GM23338 (cell line): ENCODE data around the gene SOX13. TPM values are rescaled to one million over a fixed set of nuclear protein-coding genes. Genes with fewer than 3 reads are reported as not detected.

Source experiments
- ATAC-seq: fragments of 200-7000 bp; cut with Tn5 transposase; 3 replicates; pipeline ENCODE4 v1.9.1; 2020
- DNase-seq: peaks from one replicate; pipeline ENCODE4 v3.0.0-alpha.2; 2015; ENCODE audit warnings: low spot score
- H2AFZ ChIP-seq: fragments of 200-600 bp; sonication (generic); 2 replicates; pipeline ENCODE4 v1.8.0; 2016; ENCODE audit warnings: antibody characterized with exemption, mild to moderate bottlenecking, moderate library complexity
- H3F3A ChIP-seq: fragments of 200-600 bp; sonication (generic); replicated peaks from 2 replicates; pipeline ENCODE4 v1.8.0; 2017; ENCODE audit warnings: antibody characterized with exemption, mixed run types, low read depth
- H3K27ac ChIP-seq: fragments of 200-600 bp; sonication (generic); 2 replicates; pipeline ENCODE4 v1.6.1; 2016; ENCODE audit warnings: low read depth
- H3K27me3 ChIP-seq: fragments of 200-600 bp; sonication (generic); 2 replicates; pipeline ENCODE4 v1.8.0; 2016; ENCODE audit warnings: mild to moderate bottlenecking, mixed run types, moderate library complexity; ENCODE audit not compliant: insufficient read depth
- H3K36me3 ChIP-seq: fragments of 200-600 bp; sonication (generic); 2 replicates; pipeline ENCODE4 v1.8.0; 2016; ENCODE audit warnings: mild to moderate bottlenecking; ENCODE audit not compliant: insufficient read depth
- H3K4me1 ChIP-seq: fragments of 200-600 bp; sonication (generic); 2 replicates; pipeline ENCODE4 v1.8.0; 2016; ENCODE audit warnings: mild to moderate bottlenecking, moderate library complexity; ENCODE audit not compliant: insufficient read depth
- H3K4me2 ChIP-seq: fragments of 200-600 bp; sonication (generic); 2 replicates; pipeline ENCODE4 v1.7.1; 2017; ENCODE audit warnings: mixed run types
- H3K4me3 ChIP-seq: fragments of 200-600 bp; sonication (generic); 2 replicates; pipeline ENCODE4 v1.6.1; 2016; ENCODE audit warnings: mixed run types
- H3K79me2 ChIP-seq: fragments of 200-600 bp; sonication (generic); replicated peaks from 2 replicates; pipeline ENCODE4 v1.8.0; 2017; ENCODE audit warnings: mild to moderate bottlenecking; ENCODE audit not compliant: insufficient read depth
- H3K9me2 ChIP-seq: fragments of 200-600 bp; sonication (generic); 2 replicates; pipeline ENCODE4 v1.8.0; 2017; ENCODE audit not compliant: insufficient read depth
- H4K20me1 ChIP-seq: fragments of 200-600 bp; sonication (generic); replicated peaks from 2 replicates; pipeline ENCODE4 v1.8.0; 2017; ENCODE audit warnings: mild to moderate bottlenecking; ENCODE audit not compliant: insufficient read depth
- H3K27ac Mint-ChIP-seq: 2 replicates; pipeline ENCODE4 v1.8.0; 2020; ENCODE audit warnings: inconsistent platforms, mild to moderate bottlenecking, moderate library complexity, mixed read lengths
- H3K27me3 Mint-ChIP-seq: 3 replicates; pipeline ENCODE4 v1.8.0; 2022; ENCODE audit warnings: low read depth, mild to moderate bottlenecking, moderate library complexity, mixed read lengths, inconsistent platforms; ENCODE audit not compliant: insufficient read depth, poor library complexity
- H3K36me3 Mint-ChIP-seq: 3 replicates; pipeline ENCODE4 v1.8.0; 2021; ENCODE audit warnings: low read depth, mild to moderate bottlenecking, inconsistent platforms, moderate library complexity, mixed read lengths
- H3K4me1 Mint-ChIP-seq: 3 replicates; pipeline ENCODE4 v1.8.0; 2020; ENCODE audit warnings: mild to moderate bottlenecking, inconsistent platforms, mixed read lengths
- H3K4me3 Mint-ChIP-seq: 3 replicates; pipeline ENCODE4 v1.8.0; 2021; ENCODE audit warnings: moderate library complexity, mild to moderate bottlenecking, inconsistent platforms, mixed read lengths
- H3K9me3 Mint-ChIP-seq: 3 replicates; pipeline ENCODE4 v1.8.0; 2020; ENCODE audit warnings: moderate library complexity, mild to moderate bottlenecking, inconsistent platforms, mixed read lengths
- ETS1 ChIP-seq: IDR thresholded peaks from 2 replicates; pipeline ENCODE4 v1.6.1; 2016; ENCODE audit warnings: antibody characterized with exemption
- EZH2 ChIP-seq: fragments of 200-600 bp; sonication (generic); IDR thresholded peaks from one replicate; pipeline ENCODE4 v1.8.0; 2017; ENCODE audit warnings: antibody characterized with exemption, mild to moderate bottlenecking, low read depth; ENCODE audit not compliant: unreplicated experiment
- NANOG ChIP-seq: IDR thresholded peaks from 2 replicates; pipeline ENCODE4 v1.6.1; 2016; ENCODE audit warnings: antibody characterized with exemption, borderline replicate concordance
- POLR2AphosphoS5 ChIP-seq: IDR thresholded peaks from 2 replicates; pipeline ENCODE4 v1.6.1; 2016; ENCODE audit warnings: antibody characterized with exemption, low read depth
- REST ChIP-seq: IDR thresholded peaks from one replicate; pipeline ENCODE4 v1.6.1; 2018; ENCODE audit warnings: antibody characterized with exemption; ENCODE audit not compliant: unreplicated experiment
- STAT1 ChIP-seq: IDR thresholded peaks from one replicate; pipeline ENCODE4 v1.6.1; 2016; ENCODE audit warnings: antibody characterized with exemption; ENCODE audit not compliant: unreplicated experiment
- ZNF114 ChIP-seq: fragments of 250-450 bp; sonication (Bioruptor Pico); IDR thresholded peaks from 2 replicates; pipeline ENCODE4 v1.5.0; 2020; ENCODE audit warnings: mild to moderate bottlenecking, moderate library complexity
- ZNF331 ChIP-seq: fragments of 250-450 bp; sonication (Bioruptor Pico); IDR thresholded peaks from 2 replicates; pipeline ENCODE4 v1.5.0; 2020; ENCODE audit warnings: low read depth, mild to moderate bottlenecking, moderate library complexity
- ZNF462 ChIP-seq: fragments of 250-450 bp; sonication (Bioruptor Pico); IDR thresholded peaks from 2 replicates; pipeline ENCODE4 v1.5.0; 2020; ENCODE audit warnings: mild to moderate bottlenecking, moderate library complexity
- polyA plus RNA-seq: library from polyadenylated mRNA; unstranded; fragments of >200 nt; fragmentation: Nextera tagmentation; extraction: Ambion mirVana; gene quantifications from 2 replicates; pipeline ENCODE4 v1.2.1, GENCODE V29; 2016
- total RNA-seq: library from RNA; depleted of rRNA; stranded (reverse); fragments of >200 nt; shearing (Covaris generic); gene quantifications from 2 replicates; pipeline ENCODE4 v1.2.3, GENCODE V29; 2014

SOX13 gene
- total and polyA plus RNA-seq, 2 experiments from 2014 or later: 28.6 to 123 TPM

GRCh38 chr1:204167730-204168129 lies 94.8 kb downstream of the SOX13 start (continued):
- no peak for TF ChIP-seq REST
- TF ChIP-seq POLR2AphosphoS5: no peak
- no peak for TF ChIP-seq ZNF114
- TF ChIP-seq EZH2: no peak

GRCh38 chr1:204169858-204170257 lies 96.9 kb downstream of the SOX13 start:
- Mint-ChIP-seq H3K27ac (no peak overlapping the region), H3K36me3 (peaks cover 8% of the 10 kb centered on the region; the same call in 2 of the 3 replicates), H3K9me3 (peaks cover 38% of the 10 kb centered on the region), H3K4me3 (no peak overlapping the region), H3K4me1 (no peaks in the 10 kb centered on the region), H3K27me3 (peaks cover 6% of the 10 kb centered on the region)
- no peak for ATAC-seq
- H3K79me2 ChIP-seq: no peaks in the 10 kb centered on the region
- no peaks in the 10 kb centered on the region for H3K4me1 ChIP-seq
- no peaks in the 10 kb centered on the region for H3F3A ChIP-seq
- H3K27ac ChIP-seq: no peak overlapping the region
- H2AFZ ChIP-seq: no peak overlapping the region
- H3K4me3 ChIP-seq: no peak overlapping the region
- no peak overlapping the region for H3K4me2 ChIP-seq
- 0 out of 2 replicates have a peak, but pooled peaks cover 5% of the 10 kb centered on the region for H3K9me2 ChIP-seq
- 0 out of 2 replicates have a peak, but pooled peaks cover 5% of the 10 kb centered on the region for H3K36me3 ChIP-seq
- H4K20me1 ChIP-seq: no peaks in the 10 kb centered on the region
- DNase-seq: peak; percentile 59
- H3K27me3 ChIP-seq: no peaks in the 10 kb centered on the region
- TF ChIP-seq ZNF114: no peak
- no peak for TF ChIP-seq ETS1
- no peak for TF ChIP-seq ZNF462 (CRISPR knock-in tag)
- TF ChIP-seq STAT1: no peak
- TF ChIP-seq NANOG: no peak
- TF ChIP-seq REST: no peak
- TF ChIP-seq ZNF331 (CRISPR knock-in tag): no peak
- no peak for TF ChIP-seq POLR2AphosphoS5
